Fibroblast of skin of scalp (primary cell): ENCODE data around the gene PTPRN2.
"Not testable (repeated sequence)": the region's sequence is repeated elsewhere in the genome, so short reads cannot be mapped to it uniquely, and the experiment has no call there.

Experiments used
- DNase-seq: peaks from one replicate; pipeline ENCODE4 v3.0.0-alpha.2; 2013

The PTPRN2 gene

GRCh38 chr7:157717211-157718174 lies 870.1 kb downstream of the PTPRN2 start:
- no peak for DNase-seq

DNA sequence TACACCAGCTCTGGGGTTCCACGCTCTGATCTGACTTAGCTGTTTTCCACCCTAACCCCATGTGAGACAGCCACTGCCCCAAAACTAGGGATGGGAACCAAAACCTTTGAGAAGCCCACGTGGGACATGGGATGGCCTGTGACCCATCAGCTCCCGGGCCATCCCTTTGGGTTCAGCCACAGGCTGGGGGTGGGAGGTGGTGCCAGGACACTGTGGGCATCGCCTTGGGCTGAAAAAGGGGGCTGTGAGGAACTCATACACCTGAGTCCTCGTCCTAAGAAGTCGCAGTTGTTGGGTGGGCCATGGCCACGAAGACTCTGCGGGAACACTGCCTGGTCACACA lies 871.7 kb downstream of the PTPRN2 start:
- no peak for DNase-seq

- DNase-seq = no peak
Measured at GRCh38 chr7:157715071-157715937, 872.3 kb downstream of the PTPRN2 start.

DNA sequence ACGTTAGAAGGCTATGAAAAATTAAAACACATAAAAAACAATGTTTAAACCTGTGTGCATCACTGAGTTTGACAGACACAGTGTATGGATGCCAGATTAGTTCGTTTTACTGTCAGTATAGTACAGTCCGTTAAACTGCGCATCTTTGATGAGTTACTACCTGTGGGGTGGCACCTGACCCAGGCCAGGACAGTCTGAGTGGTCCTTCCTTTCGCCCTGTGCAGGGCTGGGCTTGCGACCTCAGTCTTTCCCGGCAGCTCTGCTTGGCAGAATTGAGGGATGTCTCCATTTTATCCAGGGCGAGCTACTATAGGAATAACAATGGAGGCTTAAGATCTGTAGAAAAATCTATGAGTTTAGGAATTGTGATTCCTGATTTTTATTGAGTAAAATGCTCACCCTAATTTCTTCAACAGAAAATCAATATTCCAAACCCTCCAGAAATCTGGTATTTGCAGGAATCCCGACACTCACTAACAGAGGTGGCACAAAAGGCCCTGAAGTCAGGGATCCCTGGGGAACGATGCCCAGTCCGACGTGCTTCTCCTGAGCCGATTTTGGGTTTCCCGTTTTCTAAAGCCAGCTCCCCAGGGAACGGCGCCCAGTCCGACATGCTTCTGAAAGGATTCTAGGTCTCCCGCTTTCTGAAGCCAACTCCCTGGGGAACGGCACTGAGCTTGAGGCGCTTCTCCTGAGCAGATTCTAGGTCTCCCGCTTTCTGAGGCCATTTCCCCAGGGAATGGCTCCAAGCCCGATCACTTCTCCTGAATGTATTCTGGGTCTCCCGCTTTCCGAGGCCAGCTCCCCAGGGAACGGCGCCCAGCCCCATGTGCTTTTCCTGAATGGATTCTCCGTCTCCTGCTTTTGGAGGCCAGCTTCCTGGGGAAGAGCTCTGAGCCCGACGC lies 873.2 kb downstream of the PTPRN2 start:
- no peak for DNase-seq

- DNase-seq = no peak
Measured at GRCh38 chr7:157713591-157713990, 874.0 kb downstream of the PTPRN2 start.

DNA sequence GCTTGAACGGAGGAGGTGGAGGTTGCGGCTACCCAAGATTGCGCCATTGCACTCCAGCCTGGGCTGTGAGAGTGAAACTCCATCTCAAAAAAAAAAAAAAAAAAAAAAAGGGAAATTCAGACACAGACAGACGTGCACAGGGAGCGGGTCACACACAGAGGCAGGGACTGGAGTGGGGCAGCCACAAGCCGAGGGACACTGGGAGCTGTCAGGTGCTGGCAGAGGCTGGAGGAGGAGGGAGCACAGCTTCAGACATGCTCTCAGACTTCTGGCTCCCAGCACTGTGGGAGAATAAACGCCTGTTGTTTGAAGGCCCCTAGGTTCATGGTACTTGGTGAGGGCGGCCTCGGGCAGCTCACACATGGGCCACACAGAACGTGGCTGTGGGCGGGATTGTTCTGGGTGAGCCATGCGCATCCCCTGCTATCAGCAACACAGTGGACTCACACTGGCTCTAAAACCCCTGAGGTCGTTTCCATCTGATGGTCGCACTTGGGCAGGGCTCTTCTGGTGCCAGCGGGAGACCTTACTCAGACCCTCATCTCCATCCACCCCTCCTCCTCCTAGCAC lies 874.9 kb downstream of the PTPRN2 start:
- no peak for DNase-seq

GRCh38 chr7:157711353-157711888 lies 876.2 kb downstream of the PTPRN2 start:
- DNase-seq = no peak

GRCh38 chr7:157710396-157710795 lies 877.2 kb downstream of the PTPRN2 start:
- DNase-seq = no peak

DNA sequence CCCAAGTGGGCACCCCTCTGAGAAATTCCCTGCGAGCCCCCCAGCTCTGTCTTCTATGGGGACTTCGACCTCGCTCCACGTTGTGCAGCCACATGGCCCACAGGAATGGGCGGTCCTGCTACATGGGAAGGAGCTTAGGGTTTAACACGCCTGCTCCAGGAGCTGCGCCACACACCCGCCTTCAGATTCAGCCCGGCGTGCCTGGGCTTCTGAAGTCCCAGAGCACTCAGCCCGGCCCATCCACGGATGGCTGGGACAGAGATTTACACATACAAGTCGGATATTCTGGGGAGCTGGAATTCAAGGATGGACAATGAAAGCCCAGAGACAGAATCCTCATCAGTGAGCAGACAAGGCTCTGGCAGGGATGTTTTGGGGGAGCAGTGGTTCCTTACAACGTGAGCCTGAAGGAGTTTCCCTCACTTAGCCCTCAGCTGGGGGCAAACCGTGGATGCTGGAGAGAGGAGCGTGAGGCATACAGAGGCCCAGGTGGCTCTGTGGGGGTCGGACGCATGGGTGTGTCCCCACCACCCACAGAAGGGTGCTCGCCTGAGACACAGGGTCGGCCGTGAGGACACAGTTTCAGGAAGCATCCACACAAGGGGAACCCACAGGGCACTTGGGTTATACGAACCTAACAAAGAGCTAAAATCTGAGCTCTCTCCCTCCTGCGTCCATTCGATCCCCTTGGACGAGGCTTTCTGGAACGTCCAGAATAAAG lies 877.9 kb downstream of the PTPRN2 start:
- DNase-seq = no peak

DNA sequence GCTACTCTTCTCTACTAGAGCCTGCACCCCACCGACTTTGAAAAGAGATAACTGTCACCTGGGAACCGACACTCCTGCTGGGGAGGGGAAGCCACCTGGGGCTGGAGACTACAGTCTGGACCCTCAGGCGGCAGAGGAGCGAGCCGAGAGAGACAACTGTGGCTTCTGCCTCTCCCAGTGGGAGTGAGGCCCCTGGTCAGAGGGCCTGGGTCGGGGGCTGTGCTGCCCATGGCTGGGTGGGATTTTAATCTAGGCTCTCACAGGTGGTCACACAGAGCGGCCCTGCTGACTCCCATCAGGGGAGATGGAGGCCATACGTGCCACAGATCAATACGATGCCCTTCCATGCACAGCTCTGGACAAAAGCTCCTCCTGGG lies 878.7 kb downstream of the PTPRN2 start:
- DNase-seq = no peak

- no peak for DNase-seq
Measured at GRCh38 chr7:157707983-157708918, 879.4 kb downstream of the PTPRN2 start.

GRCh38 chr7:157704365-157704764 lies 883.3 kb downstream of the PTPRN2 start:
- DNase-seq = no peak

DNA sequence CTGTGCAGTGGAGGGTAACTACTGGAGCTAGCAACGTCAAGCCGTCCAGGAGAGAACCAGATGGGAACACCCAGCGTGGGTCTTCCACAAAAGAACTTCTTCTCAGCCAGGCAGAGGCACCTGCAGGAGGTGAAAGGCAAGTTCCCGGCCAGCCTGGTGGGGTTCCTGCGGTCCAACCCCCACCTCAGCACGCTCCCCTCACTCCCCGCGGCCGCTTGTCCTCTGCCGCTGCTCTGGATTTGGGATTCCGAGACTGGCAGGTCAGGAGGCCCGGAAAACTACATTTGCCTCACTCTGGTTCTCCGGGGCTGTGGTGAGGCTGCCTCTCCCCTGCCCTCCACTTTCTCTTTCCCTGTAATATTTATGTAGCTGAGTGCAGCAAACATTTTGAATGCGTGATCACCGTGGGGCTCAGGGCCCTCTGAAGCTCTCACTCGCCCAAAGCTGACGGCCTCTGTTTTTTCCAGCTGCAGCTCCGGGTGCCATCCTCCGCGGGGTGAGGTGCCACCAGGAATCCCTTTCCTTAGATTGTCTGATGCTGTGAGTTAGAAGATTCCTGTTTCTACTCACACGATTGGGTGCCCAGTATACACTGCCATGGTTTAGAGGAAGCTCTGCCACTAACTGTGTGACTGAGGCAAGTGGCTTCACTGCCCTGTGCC lies 884.0 kb downstream of the PTPRN2 start:
- no peak for DNase-seq

- no peak for DNase-seq
Measured at GRCh38 chr7:157703131-157703530, 884.5 kb downstream of the PTPRN2 start.

DNA sequence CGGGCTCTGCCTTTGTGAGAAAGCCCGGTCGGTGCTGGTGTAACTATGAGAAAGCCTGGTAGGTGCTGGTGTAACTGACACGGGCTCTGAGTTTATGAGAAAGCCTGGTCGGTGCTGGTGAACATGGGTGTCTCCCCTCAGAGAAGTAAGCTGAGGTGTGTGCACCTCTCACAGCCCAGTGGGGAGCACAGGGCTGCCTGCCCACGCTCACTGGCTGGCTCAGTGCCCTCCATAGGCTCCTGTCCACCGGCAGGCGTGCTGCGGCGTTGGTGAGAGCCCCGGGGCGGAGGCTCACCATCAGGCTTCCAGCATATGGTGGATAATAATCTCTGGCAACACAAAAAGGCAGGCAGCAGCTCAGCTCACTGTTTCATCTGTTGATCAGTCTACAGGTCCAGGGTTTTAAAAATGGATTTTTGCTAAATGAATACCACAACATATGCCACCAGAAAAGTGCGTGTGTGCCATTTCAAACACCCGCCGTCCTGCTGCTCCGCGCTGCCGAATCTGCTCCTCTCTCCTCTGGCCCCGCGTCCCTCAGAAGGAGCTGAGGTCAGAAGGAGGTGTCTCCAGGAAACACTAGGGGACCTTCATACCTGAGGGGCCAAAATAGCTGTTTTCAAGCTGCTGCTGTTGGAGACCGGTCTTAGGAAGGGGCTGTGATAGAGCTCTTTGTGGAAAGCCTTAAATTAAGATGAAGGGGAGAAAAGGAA lies 885.2 kb downstream of the PTPRN2 start:
- DNase-seq = no peak

DNA sequence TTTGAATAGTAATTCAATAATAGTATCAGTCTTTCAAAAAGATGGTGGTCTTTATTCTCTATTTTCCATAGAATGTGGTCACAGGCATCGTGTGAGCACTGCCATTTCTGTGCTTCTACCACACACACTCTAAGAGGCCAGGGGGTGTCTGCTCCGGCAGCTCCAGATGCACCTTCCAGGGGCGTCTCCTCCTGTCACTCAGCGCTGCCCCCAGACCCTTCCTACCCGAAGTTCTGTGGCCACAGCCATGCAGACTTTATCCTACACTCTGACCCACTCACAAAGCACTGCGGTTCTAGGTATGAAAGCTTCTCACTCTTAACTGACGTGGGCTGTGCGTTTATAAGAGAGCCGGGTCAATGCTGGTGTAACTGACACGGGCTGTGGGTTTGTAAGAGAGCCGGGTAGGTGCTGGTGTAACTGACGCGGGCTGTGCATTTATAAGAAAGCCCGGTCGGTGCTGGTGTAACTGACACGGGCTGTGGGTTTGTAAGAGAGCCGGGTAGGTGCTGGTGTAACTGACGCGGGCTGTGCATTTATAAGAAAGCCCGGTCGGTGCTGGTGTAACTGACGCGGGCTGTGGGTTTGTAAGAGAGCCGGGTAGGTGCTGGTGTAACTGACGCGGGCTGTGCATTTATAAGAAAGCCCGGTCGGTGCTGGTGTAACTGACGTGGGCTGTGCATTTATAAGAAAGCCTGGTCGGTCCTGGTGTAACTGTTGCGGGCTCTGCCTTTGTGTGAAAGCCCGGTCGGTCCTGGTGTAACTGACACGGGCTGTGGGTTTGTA lies 886.0 kb downstream of the PTPRN2 start:
- not testable (repeated sequence) for DNase-seq

GRCh38 chr7:157700231-157701005 lies 887.2 kb downstream of the PTPRN2 start:
- no peak for DNase-seq
